Measurements from ENCODE around the gene LAT.

The LAT gene

DNA sequence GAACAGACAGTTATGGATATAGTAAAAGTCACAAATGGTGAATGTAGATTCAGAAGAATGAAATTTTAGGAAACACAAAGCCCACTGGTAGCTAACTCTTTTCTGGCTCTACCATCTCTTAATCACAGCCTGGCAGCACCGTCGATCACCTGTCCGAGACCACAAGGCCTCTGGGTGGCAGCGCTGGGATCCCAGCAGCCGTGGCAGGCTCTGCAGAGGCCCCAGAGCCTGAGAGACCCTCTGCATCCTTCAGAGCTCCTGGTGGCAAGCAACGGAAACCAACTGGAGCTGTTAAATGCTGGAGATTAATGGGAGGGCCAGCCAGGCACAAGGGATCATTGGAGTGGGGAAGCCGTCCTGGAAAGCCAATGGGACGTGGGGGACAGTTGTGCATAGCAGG lies 26.3 kb downstream of the LAT start:
- DNase-seq = no peak

DNA sequence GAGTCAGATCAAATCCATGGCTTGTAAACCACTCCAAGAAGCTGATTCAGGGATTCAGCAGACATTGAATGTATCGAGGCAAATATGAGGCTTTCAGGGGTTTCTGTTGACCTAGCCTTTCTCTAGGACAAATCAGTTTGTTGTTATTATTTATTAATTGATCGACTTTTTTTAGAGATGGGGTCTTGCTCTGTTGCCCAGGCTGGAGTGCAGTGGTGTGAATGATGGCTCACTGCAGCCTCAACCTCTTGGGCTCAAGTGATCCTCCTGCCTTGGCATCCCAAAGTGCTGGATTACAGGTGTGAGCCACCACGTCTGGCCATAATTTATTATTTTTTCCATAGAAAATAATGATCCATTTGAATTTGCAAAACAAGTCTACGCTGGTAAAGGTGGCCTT lies 27.0 kb downstream of the LAT start:
- DNase-seq = no peak

DNA sequence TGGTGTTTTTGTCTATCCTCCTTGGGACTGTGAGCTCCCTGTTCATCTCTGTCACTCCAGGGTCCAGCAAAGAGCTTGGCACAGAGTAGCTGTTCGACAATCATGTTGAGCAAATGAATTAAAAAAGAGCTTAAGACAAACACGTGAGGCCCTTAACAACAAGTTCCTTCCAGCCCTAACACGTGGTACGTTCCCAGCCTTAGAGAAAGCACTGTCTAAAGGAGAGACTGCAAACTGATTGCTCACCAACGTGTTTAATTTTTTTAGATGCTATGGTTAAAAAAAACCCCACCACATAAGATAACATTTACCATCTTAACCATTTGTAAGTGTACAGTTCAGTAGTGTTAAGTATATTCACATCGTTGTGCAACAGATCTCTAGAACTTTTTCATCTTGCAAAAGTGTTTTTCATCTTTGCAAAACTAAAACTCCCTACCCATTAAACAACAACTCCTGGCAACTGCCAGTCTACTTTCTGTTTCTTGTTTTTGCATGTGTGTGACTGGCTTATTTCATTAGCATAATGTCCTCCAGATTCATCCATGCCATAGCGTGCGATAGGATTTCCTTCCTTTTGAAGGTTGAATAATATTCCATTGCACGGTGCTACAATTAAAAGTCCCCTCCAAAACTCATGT lies 28.2 kb downstream of the LAT start:
- no peak for DNase-seq

DNA sequence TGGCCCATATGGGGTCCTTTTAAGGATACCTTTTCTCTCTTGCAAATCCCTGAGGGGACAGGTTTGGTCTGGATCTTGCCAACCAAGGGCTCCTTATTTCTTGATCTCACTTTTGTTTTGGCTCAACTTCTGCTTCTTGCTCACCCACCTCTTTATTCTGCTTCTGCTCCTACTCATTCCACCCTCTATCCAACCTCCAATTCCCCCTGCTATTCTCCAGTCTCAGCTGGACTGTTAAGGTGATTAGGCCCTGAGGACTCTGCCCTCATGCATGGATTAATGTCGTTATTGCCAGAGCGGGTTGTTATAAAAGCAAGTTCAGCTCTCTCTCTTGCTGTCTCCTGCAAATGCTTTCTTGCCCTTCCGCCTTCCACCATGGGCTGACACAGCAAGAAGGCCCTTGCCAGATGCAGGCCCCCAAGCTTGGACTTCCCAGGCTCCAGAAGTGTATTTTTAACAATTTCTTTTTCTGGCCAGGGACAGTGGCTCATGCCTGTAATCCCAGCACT lies 29.8 kb downstream of the LAT start:
- DNase-seq = no peak

DNA sequence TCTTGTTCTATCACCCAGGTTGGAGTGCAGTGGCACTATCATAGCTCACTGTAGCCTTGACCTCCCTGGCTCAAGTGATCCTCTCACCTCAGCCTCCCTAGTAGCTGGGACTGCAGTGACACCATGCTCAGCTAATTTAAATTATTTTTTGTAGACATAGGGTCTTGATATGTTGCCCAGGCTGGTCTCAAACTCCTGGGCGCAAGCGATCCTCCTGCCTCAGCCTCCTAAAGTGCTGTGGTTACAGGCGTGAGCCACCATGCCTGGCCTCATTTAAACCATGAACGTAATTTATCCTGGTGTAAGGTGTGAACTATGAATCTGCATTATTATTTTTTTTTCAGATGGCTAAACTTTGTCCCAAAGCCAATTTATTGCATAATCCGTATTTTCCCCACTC lies 37.3 kb downstream of the LAT start:
- DNase-seq = no peak

DNA sequence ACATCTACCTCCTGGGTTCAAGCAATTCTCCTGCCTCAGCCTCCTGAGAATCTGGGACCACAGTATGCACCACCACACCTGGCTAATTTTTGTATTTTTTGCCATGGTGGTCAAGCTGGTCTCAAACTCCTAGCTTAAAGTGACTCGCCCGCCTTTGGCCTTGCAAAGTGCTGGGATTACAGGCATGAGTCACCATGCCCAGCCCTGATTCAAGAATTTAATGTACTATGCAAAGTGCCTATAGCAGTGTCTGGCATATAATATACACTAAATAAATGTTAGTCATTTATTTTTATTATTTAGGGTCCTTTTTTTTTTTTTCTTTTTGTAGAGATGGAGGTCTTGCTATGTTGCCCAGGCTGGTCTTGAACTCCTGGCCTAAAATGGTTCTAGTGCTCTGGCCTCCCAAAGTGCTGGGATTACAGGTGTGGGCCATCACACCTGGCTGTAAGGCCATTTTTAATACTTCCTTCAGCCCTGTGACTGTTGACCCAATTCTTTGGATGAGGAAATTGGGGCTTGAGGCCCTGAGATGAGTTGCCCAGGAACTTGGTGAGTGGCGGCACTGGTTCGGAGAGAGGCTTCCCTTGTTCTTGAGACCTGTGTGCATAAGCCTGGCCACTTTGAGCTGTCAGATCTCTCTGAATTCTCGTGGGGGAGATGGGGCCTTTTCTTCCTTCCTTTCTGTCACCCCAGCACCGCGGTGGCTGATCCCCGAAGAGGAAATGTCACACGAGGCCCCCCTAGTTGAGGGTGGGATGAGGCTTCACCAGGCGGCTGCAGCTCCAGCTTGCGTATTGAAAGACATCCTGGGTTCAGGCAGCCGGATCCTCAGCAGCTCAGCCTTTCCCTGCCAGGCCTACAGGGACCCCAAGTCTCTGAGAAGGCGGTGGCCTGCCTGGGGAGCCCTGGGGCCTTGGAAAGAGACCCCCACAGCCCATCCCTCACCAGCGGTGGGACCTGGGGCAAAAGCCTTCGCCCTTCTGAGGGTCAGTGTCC lies 38.7 kb downstream of the LAT start:
- DNase-seq = no peak

DNA sequence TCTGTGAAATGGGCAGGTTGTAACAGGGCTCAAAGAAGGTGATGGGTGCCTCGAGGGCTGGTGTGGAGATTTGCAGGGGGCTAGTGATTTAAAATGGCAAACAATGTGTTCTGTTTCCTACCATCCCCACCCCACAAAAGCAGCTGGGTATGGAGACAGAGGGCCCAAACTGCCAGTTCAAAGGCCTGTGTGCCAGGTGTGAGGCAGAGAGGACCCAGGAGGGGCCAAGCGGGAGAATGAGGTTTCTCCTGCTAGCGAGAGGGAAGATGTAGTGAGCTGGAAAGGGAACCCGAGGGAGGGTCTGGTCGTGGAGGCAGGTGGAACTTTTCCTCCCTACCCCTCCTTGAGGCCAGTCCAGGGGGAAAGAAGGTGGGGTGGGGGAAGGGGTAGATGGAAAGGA lies 39.4 kb downstream of the LAT start:
- DNase-seq = no peak

DNA sequence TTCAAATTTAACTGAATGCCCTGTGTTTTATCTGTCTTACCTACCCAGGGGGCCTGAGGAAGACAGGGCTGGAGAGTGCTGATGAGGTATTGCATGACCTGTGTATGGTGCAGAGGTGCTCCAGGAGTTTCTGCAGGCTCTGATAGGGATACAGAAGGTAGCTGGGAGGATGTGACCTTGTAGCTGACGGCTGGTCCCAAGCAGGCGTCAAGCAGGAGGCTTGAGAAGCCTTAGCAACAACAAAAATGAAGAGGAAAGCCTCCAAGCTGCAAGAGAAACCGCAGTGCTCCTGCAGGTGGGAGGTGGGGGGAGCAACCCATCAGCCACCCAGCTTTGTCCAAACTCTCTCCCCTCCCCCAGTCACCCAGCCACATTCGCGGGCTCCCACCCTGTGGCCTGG lies 40.4 kb downstream of the LAT start:
- no peak for DNase-seq

DNA sequence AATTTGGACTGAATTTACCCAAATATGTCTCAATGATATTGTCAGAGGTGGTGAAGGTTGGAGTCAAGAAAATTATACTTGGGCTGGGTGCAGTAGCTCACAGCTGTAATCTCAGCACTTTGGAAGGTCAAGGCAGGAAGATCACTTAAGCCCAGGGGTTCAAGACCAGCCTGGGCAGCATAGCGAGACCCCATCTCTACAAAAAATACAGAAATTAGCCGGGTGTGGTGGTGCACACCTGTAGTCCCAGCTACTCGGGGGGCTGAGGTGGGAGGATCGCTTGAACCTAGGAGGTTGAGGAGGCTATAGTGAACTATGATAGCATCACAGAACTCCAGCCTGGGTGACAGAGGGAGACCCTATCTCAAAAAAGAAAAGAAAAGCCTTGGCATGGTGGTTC lies 40.9 kb downstream of the LAT start:
- DNase-seq = no peak

DNA sequence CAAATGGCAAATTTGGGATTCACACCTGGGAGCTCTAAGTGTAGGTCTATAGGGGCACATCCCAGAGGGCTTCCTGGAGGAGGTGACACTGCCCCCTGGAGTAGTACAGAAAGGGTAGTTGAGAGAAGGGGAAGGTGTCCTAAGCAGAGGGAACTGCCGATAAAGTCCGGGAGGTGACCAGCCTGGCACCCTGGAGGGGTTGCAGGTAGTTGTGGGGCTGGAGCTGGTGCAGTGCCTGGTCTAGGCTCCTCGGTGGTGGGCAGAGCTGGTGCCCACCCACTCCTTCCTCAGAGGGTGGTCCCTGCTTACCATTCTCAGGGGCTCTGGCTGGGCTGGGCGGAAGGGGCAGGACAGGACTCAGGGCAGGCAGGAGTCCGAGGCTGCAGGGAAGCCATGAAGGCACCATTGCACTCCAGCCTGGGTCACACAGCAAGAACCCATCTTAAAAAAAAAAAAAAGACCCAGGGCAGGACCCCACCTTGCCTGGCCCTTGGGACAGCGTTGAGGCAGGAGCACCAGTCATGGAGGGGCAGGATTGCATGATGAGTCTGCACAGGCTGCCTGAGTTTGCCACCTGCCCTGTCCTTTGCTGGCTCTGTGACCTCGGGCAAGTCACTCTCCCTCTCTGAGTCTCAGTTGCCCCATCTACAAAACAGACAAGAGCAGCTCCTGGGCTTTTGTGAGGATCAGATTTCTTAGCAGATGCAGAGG lies 43.8 kb downstream of the LAT start:
- DNase-seq = no peak

DNA sequence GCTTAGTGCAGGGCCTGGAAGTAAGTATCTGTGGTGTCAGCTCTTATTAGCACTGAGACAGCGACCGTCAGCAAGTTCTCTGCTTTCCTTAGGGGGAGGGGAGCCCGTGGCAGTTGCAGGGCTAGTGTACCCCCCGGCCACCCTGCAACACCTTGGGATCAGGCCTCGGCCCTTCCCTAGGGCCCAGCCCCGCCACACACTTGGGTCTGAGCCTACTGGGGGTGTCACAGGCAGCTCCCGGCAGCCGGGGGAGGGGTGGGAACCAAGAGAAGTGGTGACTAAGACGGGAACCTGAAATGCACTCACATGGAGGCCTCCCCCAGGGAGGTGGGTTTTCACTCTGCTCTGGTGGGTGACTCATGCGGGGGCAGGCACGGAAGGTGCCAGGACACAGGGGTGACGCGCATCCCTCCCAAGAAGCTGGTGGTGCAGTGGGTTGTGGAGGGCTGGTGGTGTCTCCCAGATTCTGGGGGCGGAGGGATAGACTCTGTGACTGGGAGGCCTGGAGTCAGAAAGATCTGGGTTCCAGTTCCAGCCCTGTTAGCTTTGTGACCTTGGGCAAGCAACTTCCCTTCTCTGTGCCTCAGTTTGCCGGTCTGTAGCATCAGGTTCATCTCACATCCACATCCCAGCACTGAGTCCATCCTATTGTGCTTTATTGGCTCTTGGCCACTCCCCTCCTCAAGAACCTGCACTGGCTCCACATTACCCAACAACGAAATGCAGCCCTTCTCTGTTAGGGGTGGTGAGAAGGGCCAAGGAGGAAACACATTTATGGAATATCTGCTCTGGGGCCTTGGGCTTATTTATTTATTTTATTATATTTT lies 44.5 kb downstream of the LAT start:
- DNase-seq = no peak

DNA sequence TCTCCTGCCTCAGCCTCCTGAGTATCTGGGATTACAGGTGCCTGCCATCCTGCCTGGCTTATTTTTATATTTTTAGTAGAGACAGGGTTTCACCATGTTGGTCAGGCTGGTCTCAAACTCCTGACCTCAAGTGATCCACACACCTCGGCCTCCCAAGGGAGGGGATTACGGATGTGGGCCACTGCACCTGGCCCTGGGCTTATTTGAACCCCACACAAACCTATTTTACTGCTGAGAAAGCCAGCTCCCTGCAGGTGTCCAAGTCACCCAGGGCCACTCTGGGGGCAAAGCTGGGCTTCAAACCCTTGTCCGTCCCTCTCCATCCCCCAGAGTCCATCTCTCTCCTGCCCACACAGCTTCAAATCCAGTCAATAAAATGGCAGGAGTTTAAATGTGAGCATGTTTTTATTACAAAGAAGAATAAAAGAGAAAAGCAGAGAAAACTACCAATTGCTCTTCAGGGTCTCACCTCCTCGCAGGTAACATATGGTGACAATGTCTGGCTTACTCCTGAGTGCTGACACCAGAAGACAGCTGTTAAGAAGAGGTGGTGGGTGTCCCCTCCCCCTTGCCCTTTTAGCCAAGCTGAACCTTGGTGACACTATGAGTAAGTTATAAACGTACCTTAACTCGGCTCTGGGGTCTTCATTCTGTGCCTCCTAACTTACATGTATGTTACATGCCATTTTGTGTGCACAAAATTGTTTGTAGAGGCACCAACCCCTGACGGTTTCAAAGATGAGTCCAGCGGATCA lies 45.4 kb downstream of the LAT start:
- DNase-seq = no peak
